Memory B cell (primary cell): ENCODE data around the gene CACNA1G.

Source experiments
- ATAC-seq: fragments of 150-1000 bp; cut with Tn5 transposase; 2 replicates; pipeline ENCODE4 v1.10.0; 2021; ENCODE audit warnings: low read depth, mild to moderate bottlenecking, moderate library complexity
- DNase-seq, 2 donors: peaks; one replicate each; pipeline ENCODE4 v3.0.0; 2022; ENCODE audit warnings: low spot score in 2 of 2
- H3K27ac Mint-ChIP-seq: one replicate; pipeline ENCODE4 v1.8.0; 2022; ENCODE audit warnings: mild to moderate bottlenecking, moderate library complexity, mixed read lengths
- H3K27me3 Mint-ChIP-seq: one replicate; pipeline ENCODE4 v1.8.0; 2022; ENCODE audit warnings: mixed read lengths
- H3K36me3 Mint-ChIP-seq: one replicate; pipeline ENCODE4 v1.8.0; 2022; ENCODE audit warnings: mild to moderate bottlenecking, mixed read lengths
- H3K4me1 Mint-ChIP-seq: one replicate; pipeline ENCODE4 v1.8.0; 2022; ENCODE audit warnings: mixed read lengths
- H3K4me3 Mint-ChIP-seq: one replicate; pipeline ENCODE4 v1.8.0; 2022; ENCODE audit warnings: mild to moderate bottlenecking, moderate library complexity, mixed read lengths
- H3K9me3 Mint-ChIP-seq: one replicate; pipeline ENCODE4 v1.8.0; 2022; ENCODE audit warnings: mixed read lengths

Gene CACNA1G

GRCh38 chr17:50602836-50603235, 42.3 kb downstream of the CACNA1G start:
- H3K4me1 Mint-ChIP-seq = peaks cover 3% of the 10 kb centered on the region
- ATAC-seq (no peak), DNase-seq (no peak)
- no peak overlapping the region for H3K4me3 Mint-ChIP-seq
- no peaks in the 10 kb centered on the region for H3K36me3 Mint-ChIP-seq
- H3K27ac Mint-ChIP-seq = no peak overlapping the region
- H3K27me3 Mint-ChIP-seq = peaks cover 30% of the 10 kb centered on the region
- no peaks in the 10 kb centered on the region for H3K9me3 Mint-ChIP-seq

- Mint-ChIP-seq H3K36me3 (no peaks in the 10 kb centered on the region), H3K9me3 (no peaks in the 10 kb centered on the region), H3K27ac (no peak overlapping the region), H3K27me3 (peaks cover 30% of the 10 kb centered on the region), H3K4me3 (no peak overlapping the region), H3K4me1 (peaks cover 3% of the 10 kb centered on the region)
- peak; percentile 53 for ATAC-seq
- DNase-seq = no peak
Observed at GRCh38 chr17:50603340-50603739, 42.8 kb downstream of the CACNA1G start.

DNA sequence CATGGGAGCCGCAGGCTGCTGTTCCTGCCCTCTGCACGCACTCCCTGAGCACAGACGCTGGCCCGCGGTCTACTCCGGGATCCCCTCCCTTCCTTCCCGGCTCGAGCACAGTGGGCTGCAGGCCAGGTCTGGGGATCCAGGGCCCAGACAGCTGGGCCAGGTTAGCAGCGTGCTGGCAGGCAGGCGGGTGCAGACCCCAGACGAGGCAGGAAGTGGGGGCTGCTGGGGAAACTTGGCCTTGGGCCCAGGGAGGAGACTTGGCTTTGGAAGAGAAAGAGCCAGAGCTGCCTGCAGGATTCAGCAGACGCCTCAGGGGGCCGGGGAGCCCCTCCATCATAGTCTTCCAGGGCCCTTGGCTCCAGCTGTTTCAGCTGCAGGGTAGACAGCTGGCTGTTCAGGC, 44.0 kb downstream of the CACNA1G start:
- H3K27ac Mint-ChIP-seq = no peak overlapping the region
- no peak for ATAC-seq
- no peaks in the 10 kb centered on the region for H3K4me1 Mint-ChIP-seq
- H3K9me3 Mint-ChIP-seq = no peaks in the 10 kb centered on the region
- no peak overlapping the region for H3K4me3 Mint-ChIP-seq
- DNase-seq = no peak
- peaks cover 32% of the 10 kb centered on the region for H3K27me3 Mint-ChIP-seq
- no peaks in the 10 kb centered on the region for H3K36me3 Mint-ChIP-seq

DNA sequence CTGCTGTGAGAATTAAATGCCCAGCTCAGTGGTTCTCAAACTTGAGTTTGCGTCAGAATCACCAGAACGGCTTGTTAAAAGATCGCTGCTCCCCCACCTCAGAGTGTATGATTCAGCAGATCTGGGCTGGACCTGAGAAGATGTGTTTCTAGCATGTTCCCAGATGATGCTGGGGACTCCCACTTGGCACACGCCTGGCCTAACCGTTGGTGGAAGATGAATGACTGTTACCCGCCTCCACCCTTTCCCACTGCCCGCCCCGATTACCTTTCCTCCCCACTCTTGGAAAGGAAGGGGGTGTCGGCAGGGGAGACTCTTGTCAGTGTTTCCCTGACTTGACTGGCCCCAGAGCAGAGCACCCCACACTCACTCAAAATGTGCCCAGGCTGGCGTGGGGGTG, 44.9 kb downstream of the CACNA1G start:
- Mint-ChIP-seq H3K4me3 (no peak overlapping the region), H3K9me3 (no peaks in the 10 kb centered on the region), H3K36me3 (no peaks in the 10 kb centered on the region), H3K4me1 (no peaks in the 10 kb centered on the region), H3K27me3 (peaks cover 31% of the 10 kb centered on the region), H3K27ac (no peak overlapping the region)
- DNase-seq (no peak), ATAC-seq (no peak)

- H3K4me3 Mint-ChIP-seq = no peak overlapping the region
- H3K27ac Mint-ChIP-seq = no peak overlapping the region
- peaks cover 24% of the 10 kb centered on the region for H3K27me3 Mint-ChIP-seq
- no peaks in the 10 kb centered on the region for H3K9me3 Mint-ChIP-seq
- H3K4me1 Mint-ChIP-seq = peaks cover 3% of the 10 kb centered on the region
- DNase-seq (no peak), ATAC-seq (no peak)
- peaks cover 2% of the 10 kb centered on the region for H3K36me3 Mint-ChIP-seq
Observed at GRCh38 chr17:50607522-50608175, 47.1 kb downstream of the CACNA1G start.

DNA sequence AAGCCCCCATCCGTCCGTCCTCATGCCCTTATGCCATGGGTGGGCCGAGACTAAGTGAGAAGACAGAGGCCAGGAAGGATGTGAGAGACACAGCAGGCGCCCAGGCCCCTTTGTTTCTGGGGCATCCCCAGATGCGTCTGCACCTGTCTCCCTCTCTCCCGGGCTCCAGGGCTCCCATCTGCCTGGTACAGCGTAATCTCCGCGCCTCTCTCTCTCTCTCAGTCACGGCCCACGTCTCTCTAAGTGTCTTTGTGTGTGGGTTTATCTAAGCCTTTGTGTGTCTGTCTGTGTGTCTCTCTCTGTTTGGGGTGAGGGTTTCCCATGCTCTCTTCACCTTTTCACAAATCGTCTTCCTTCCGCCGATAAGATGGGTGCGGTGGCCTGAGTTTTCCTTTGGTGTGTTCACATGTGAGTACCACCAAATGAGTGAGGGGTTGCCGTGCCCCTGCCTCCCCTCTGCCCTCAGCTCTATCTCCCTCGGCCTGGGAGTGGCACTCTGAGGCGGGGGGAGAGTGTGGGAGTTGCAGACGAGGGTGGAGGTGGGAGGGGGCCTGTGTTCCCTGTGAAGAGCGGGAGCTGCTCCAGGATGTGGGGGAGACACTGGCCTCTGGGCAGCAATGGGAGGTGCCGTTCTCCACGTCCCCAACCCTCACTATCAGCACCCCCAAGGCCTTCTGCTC, 48.3 kb downstream of the CACNA1G start:
- Mint-ChIP-seq H3K4me3 (no peak overlapping the region), H3K27me3 (peaks cover 21% of the 10 kb centered on the region), H3K4me1 (peaks cover 3% of the 10 kb centered on the region), H3K36me3 (peaks cover 2% of the 10 kb centered on the region), H3K27ac (no peak overlapping the region), H3K9me3 (no peaks in the 10 kb centered on the region)
- no peak for DNase-seq
- ATAC-seq = no peak

DNA sequence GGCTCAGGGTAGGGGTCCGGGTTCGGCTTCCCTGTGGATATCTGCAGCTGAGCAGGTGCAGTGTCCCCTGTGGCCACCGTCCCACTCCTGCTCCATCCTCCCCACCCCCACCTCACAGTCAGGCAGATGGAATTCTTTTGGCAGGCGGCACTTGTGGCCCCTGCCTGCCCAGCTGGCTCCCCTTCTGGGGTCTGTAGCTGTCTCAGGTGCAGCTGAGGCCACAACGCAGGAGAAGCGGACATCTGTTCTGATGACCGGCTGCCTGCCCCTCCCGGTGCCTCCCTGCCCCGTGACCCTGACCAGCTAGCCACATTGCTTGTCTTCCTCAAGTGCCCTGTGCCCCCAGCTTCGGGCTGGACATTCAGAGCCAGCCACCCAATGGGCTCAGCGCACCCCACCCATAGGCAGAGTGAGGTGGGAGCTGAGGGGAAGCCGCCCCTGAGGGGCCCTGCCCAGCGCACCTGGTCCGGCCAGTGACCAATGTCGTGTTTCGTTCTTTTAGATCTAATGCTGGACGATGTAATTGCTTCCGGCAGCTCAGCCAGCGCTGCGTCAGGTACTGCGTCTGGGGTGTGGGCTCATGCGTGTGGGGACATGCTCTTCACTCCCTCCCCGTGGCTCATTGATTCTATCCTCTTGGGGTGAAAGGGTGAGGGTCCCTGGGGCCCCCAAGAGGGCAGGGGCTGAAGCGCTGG, 49.0 kb downstream of the CACNA1G start:
- H3K4me1 Mint-ChIP-seq = peaks cover 3% of the 10 kb centered on the region
- no peak overlapping the region for H3K27ac Mint-ChIP-seq
- no peak for ATAC-seq
- no peaks in the 10 kb centered on the region for H3K9me3 Mint-ChIP-seq
- H3K36me3 Mint-ChIP-seq = peaks cover 2% of the 10 kb centered on the region
- H3K4me3 Mint-ChIP-seq = no peak overlapping the region
- H3K27me3 Mint-ChIP-seq = peaks cover 21% of the 10 kb centered on the region
- DNase-seq = no peak

- no peak for DNase-seq
- peaks cover 3% of the 10 kb centered on the region for H3K4me1 Mint-ChIP-seq
- ATAC-seq = no peak
- H3K36me3 Mint-ChIP-seq = peaks cover 2% of the 10 kb centered on the region
- H3K4me3 Mint-ChIP-seq = no peak overlapping the region
- H3K27me3 Mint-ChIP-seq = peaks cover 16% of the 10 kb centered on the region
- H3K27ac Mint-ChIP-seq = no peak overlapping the region
- no peaks in the 10 kb centered on the region for H3K9me3 Mint-ChIP-seq
Observed at GRCh38 chr17:50611634-50612033, 51.1 kb downstream of the CACNA1G start.

- peaks cover 13% of the 10 kb centered on the region for H3K27me3 Mint-ChIP-seq
- ATAC-seq = no peak
- H3K27ac Mint-ChIP-seq = no peak overlapping the region
Observed at GRCh38 chr17:50612281-50612680, 51.8 kb downstream of the CACNA1G start.

GRCh38 chr17:50613007-50613992, 52.8 kb downstream of the CACNA1G start:
- H3K27me3 Mint-ChIP-seq = peaks cover 13% of the 10 kb centered on the region
- no peak overlapping the region for H3K27ac Mint-ChIP-seq
- peaks cover 2% of the 10 kb centered on the region for H3K36me3 Mint-ChIP-seq
- H3K4me3 Mint-ChIP-seq = no peak overlapping the region
- H3K4me1 Mint-ChIP-seq = peaks cover 3% of the 10 kb centered on the region
- DNase-seq = no peak
- no peaks in the 10 kb centered on the region for H3K9me3 Mint-ChIP-seq
- ATAC-seq = no peak

More at GRCh38 chr17:50612281-50612680, 51.8 kb downstream of the CACNA1G start:
- H3K36me3 Mint-ChIP-seq = peaks cover 2% of the 10 kb centered on the region
- H3K9me3 Mint-ChIP-seq = no peaks in the 10 kb centered on the region
- DNase-seq = no peak
- no peak overlapping the region for H3K4me3 Mint-ChIP-seq
- H3K4me1 Mint-ChIP-seq = peaks cover 3% of the 10 kb centered on the region

DNA sequence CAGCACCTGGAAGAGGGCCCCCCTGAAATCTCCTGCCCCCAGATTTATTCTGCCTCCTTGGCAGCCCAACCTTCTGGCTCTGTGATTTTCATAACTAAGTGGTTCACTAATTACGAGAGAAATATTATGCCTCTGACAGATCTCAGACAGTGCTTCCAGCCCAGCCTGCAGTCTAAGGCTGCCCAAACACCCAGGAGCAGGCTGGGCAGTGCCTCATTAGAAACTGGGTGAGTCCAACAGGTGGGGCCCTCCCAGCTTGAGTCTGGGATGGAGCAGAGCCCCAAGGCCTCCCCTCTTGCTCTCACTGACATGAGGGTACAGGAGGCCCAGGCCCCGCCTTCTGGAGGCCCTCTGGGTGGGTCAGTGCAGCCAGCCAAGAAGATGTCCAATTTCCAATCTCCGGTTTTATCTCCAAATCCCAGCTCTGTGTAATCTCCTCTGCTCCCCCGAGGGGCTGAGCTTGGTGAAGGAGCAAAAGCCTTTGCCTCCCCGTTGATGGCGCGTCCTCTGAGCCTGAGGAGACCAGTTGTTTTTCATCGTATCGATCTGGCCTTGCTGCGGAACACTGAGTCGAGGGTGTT, 54.0 kb downstream of the CACNA1G start:
- Mint-ChIP-seq H3K4me3 (no peak overlapping the region), H3K27me3 (peaks cover 14% of the 10 kb centered on the region), H3K27ac (no peak overlapping the region), H3K4me1 (peaks cover 3% of the 10 kb centered on the region), H3K36me3 (peaks cover 2% of the 10 kb centered on the region), H3K9me3 (no peaks in the 10 kb centered on the region)
- DNase-seq (no peak), ATAC-seq (no peak)

DNA sequence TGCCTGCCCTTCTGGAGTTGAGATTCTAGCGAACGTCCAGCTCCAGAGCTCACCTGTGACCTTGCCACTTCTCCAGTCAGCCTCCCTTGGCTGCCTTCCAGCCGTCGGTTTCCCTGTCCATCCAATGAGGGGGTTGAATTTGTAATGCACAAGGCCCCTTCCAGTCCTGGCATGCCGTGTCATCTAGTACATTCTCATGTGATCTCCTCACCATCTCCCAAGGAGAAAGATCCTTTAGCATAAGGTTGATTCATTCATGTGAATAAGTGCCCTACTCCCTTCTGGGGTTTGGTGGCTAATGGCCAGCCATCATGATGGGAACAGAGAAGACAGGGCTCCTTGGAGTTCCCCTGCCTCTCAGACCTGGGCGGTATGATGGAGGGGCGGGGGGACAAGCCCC, 55.3 kb downstream of the CACNA1G start:
- no peaks in the 10 kb centered on the region for H3K9me3 Mint-ChIP-seq
- H3K4me3 Mint-ChIP-seq = no peak overlapping the region

GRCh38 chr17:50618300-50618699, 57.8 kb downstream of the CACNA1G start:
- Mint-ChIP-seq H3K27me3 (peaks cover 18% of the 10 kb centered on the region), H3K27ac (no peak overlapping the region), H3K4me1 (no peaks in the 10 kb centered on the region), H3K9me3 (no peaks in the 10 kb centered on the region), H3K36me3 (no peaks in the 10 kb centered on the region), H3K4me3 (no peak overlapping the region)
- ATAC-seq (no peak), DNase-seq (no peak)

More for the DNA sequence above, 55.3 kb downstream of the CACNA1G start:
- peaks cover 2% of the 10 kb centered on the region for H3K36me3 Mint-ChIP-seq
- peaks cover 12% of the 10 kb centered on the region for H3K27me3 Mint-ChIP-seq
- peaks cover 3% of the 10 kb centered on the region for H3K4me1 Mint-ChIP-seq
- ATAC-seq (no peak), DNase-seq (no peak)
- no peak overlapping the region for H3K27ac Mint-ChIP-seq
